Suprapubic skin (tissue), 4 donors: ENCODE results near the gene BRWD1. TPM values are rescaled to one million over a fixed set of nuclear protein-coding genes. Genes with fewer than 3 reads are reported as not detected.

Source experiments
- DNase-seq, 2 donors: peaks; one replicate each; pipeline ENCODE4 v3.0.0-alpha.2; 2019; ENCODE audit warnings: low spot score in 2 of 2
- H3K27ac ChIP-seq: fragments of 200-600 bp; sonication (generic); one replicate; pipeline ENCODE4 v1.5.1; 2019
- H3K27me3 ChIP-seq: fragments of 200-600 bp; sonication (generic); one replicate; pipeline ENCODE4 v1.5.1; 2019
- H3K36me3 ChIP-seq: fragments of 200-600 bp; sonication (generic); one replicate; pipeline ENCODE4 v1.5.1; 2019
- H3K4me1 ChIP-seq: fragments of 200-600 bp; sonication (generic); one replicate; pipeline ENCODE4 v1.5.1; 2019
- H3K4me3 ChIP-seq: fragments of 200-600 bp; sonication (generic); one replicate; pipeline ENCODE4 v1.5.1; 2019; ENCODE audit warnings: mild to moderate bottlenecking
- H3K9me3 ChIP-seq: fragments of 200-600 bp; sonication (generic); one replicate; pipeline ENCODE4 v1.5.1; 2019
- CTCF ChIP-seq, 2 donors: fragments of 200-600 bp in 1 of 2; fragments of 450-650 bp in 1 of 2; sonication (generic) in 1 of 2; IDR thresholded peaks; one replicate each; pipeline ENCODE4 v1.5.1; 2016 to 2019; ENCODE audit warnings: antibody characterized with exemption in 2 of 2, mild to moderate bottlenecking in 1 of 2, moderate library complexity in 1 of 2
- EP300 ChIP-seq: sonication (generic); formaldehyde crosslinking; IDR thresholded peaks from one replicate; pipeline ENCODE4 v1.6.1; 2017; ENCODE audit warnings: antibody characterized with exemption
- POLR2A ChIP-seq, 2 donors: fragments of 450-650 bp; IDR thresholded peaks; one replicate each; pipeline ENCODE4 v1.6.1; 2017; ENCODE audit warnings: antibody characterized with exemption in 2 of 2, mild to moderate bottlenecking in 2 of 2, moderate library complexity in 2 of 2
- POLR2AphosphoS5 ChIP-seq, 3 donors: sonication (generic); formaldehyde crosslinking; IDR thresholded peaks; one replicate each; pipeline ENCODE4 v1.6.1; 2017; ENCODE audit warnings: antibody characterized with exemption in 3 of 3
- WGBS: methylation state at CpG from one replicate; pipeline ENCODE4 v1.1.5; 2018; 5-methylcytosine and 5-hydroxymethylcytosine counted together
- total RNA-seq, 4 donors: library from RNA; depleted of rRNA; stranded (reverse); fragments of >200 nt; gene quantifications; one replicate each; pipeline ENCODE4 v1.1.0, GENCODE V29; 2016

The BRWD1 gene
- total RNA-seq, 4 donors from 2014 or later, result 45.7 to 143 (median 63.1) TPM

DNA sequence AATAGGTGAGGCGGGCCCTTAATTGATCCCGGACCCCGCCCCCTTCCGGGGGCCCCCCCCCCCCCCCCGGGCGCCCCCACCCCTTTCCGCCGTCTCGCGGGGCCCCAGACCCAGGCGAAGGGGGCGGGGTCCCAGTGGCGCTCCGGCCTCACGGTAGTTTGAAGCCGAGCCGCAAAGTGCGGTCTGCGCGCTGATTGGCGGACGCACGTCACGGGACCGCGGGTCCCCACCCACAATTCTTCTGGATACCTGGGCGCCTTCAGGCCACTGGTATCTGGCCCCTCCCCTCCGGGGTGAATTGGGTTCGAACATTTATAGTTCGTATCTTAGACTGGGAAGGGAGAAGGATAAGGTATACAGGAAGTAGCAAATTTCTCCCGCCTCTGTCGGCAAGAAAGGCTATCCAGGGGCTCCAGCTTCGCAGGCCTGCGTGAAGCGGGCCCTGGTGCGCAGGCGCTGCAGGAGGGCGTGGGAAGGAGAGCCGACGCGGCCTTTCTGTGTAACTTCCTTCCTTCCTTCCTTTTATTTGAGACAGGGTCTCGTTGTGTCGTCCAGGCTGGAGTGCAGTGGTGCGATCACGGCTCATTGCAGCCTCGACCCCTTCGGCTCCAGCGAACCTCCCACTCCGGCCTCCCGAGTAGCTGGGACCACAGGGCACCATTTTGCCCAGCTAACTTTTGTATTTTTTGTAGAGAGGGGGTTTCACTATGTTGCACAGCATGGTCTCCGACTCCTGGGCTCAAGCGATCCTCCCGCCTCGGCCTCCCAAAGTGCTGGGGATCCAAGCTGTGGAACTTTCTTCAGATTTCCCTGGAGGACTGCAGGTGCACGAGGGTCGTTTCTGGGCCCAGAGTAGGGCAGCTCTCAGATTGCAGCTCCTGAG lies 36.0 kb upstream of the BRWD1 start:
- H3K4me1 ChIP-seq, result peaks cover 30% of the 10 kb centered on the region
- 17% methylated on average over 19 of the region's 56 CpGs for WGBS
- H3K4me3 ChIP-seq, result peak overlapping the region; percentile 84
- peak in 1 of 2 donors; percentile 34 for TF ChIP-seq POLR2A (IDR thresholded peaks at IDR 0.05)
- TF ChIP-seq CTCF (IDR thresholded peaks at IDR 0.05), result no peak
- no peak for TF ChIP-seq EP300
- peak in 1 of 3 donors; percentile 80 for TF ChIP-seq POLR2AphosphoS5 (IDR thresholded peaks at IDR 0.05)
- H3K27me3 ChIP-seq, result no peaks in the 10 kb centered on the region
- H3K36me3 ChIP-seq, result peaks cover 5% of the 10 kb centered on the region
- H3K27ac ChIP-seq, result peak overlapping the region; percentile 98
- DNase-seq, result peak; percentile 96
- no peaks in the 10 kb centered on the region for H3K9me3 ChIP-seq

GRCh38 chr21:39348355-39349210 lies 35.2 kb upstream of the BRWD1 start, which contains the start of gene HMGN1:
TSS of gene HMGN1 (minus strand) at chr21:39349088. CDS start at chr21:39348917, 171 bp downstream.
- peak; percentile 87 to 88 for DNase-seq
- Histone ChIP-seq H3K4me3 (peak within 1 kb of the TSS; percentile 84), H3K4me1 (peaks cover 30% of the 10 kb centered on the region), H3K27me3 (no peaks in the 10 kb centered on the region), H3K36me3 (peaks cover 8% of the 10 kb centered on the region), H3K9me3 (no peaks in the 10 kb centered on the region), H3K27ac (peak within 1 kb of the TSS; percentile 98)
- TF ChIP-seq CTCF (IDR thresholded peaks at IDR 0.05), result no peak
- no peak for TF ChIP-seq EP300
- peak in 2 of 3 donors; percentile 9 to 57 for TF ChIP-seq POLR2AphosphoS5 (IDR thresholded peaks at IDR 0.05)
- TF ChIP-seq POLR2A (IDR thresholded peaks at IDR 0.05), result peak; percentile 45 to 56
- WGBS, result 0% methylated on average over 21 of the region's 116 CpGs

DNA sequence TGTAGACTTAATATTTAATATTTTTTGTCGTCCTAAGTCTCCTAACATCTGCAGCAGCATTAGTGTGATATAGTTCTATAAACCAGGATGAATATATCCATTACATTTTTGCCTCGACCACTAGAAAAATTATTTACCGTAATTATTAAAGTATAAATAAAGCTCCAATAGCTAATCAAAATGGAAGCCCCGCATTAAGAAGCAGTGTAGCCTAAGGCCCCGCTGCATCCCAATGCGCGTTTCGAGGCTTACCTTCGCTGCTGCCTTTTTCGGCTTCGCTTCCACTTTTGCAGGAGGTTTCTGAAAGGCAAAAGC lies 34.6 kb upstream of the BRWD1 start:
- TF ChIP-seq CTCF (IDR thresholded peaks at IDR 0.05), result no peak
- TF ChIP-seq POLR2AphosphoS5 (IDR thresholded peaks at IDR 0.05), result no peak
- no peak for TF ChIP-seq EP300
- no peak for TF ChIP-seq POLR2A (IDR thresholded peaks at IDR 0.05)
- no peak for DNase-seq
- WGBS, result 1% methylated on average over 11 of the region's 11 CpGs
- Histone ChIP-seq H3K4me1 (peaks cover 30% of the 10 kb centered on the region), H3K27me3 (no peaks in the 10 kb centered on the region), H3K9me3 (no peaks in the 10 kb centered on the region), H3K27ac (peak overlapping the region; percentile 98), H3K4me3 (peak overlapping the region; percentile 84), H3K36me3 (peaks cover 14% of the 10 kb centered on the region)

- peaks cover 30% of the 10 kb centered on the region for H3K4me1 ChIP-seq
- no peaks in the 10 kb centered on the region for H3K9me3 ChIP-seq
- no peak for DNase-seq
- TF ChIP-seq POLR2A (IDR thresholded peaks at IDR 0.05) (no peak), CTCF (IDR thresholded peaks at IDR 0.05) (no peak), POLR2AphosphoS5 (IDR thresholded peaks at IDR 0.05) (no peak), EP300 (no peak)
- 15% methylated on average over 10 of the region's 10 CpGs for WGBS
- no peak overlapping the region for H3K27ac ChIP-seq
- H3K27me3 ChIP-seq, result no peaks in the 10 kb centered on the region
- peak overlapping the region; percentile 84 for H3K4me3 ChIP-seq
- peaks cover 14% of the 10 kb centered on the region for H3K36me3 ChIP-seq
Observed at GRCh38 chr21:39347537-39347936, 34.1 kb upstream of the BRWD1 start.
